Activated naive CD8-positive, alpha-beta T cell treated with anti-CD3 and anti-CD28 coated beads for 36 hours (primary cell): ENCODE data around the gene JAKMIP3. TPM values are rescaled to one million over a fixed set of nuclear protein-coding genes. Genes with fewer than 3 reads are reported as not detected.
A peak's percentile ranks its signal among the peaks of the same experiment; 100 is the strongest.

Experiments
- DNase-seq: peaks from one replicate; pipeline ENCODE4 v3.0.0; 2021
- H3K27ac Mint-ChIP-seq: one replicate; pipeline ENCODE4 v1.8.0; 2022; ENCODE audit warnings: mild to moderate bottlenecking, moderate library complexity, mixed read lengths
- H3K27me3 Mint-ChIP-seq: one replicate; pipeline ENCODE4 v1.8.0; 2022; ENCODE audit warnings: mild to moderate bottlenecking, mixed read lengths
- H3K36me3 Mint-ChIP-seq: one replicate; pipeline ENCODE4 v1.8.0; 2021; ENCODE audit warnings: mild to moderate bottlenecking, mixed read lengths
- H3K4me1 Mint-ChIP-seq: one replicate; pipeline ENCODE4 v1.8.0; 2021; ENCODE audit warnings: mixed read lengths
- H3K4me3 Mint-ChIP-seq: one replicate; pipeline ENCODE4 v1.8.0; 2022; ENCODE audit warnings: mild to moderate bottlenecking, moderate library complexity, mixed read lengths
- H3K9me3 Mint-ChIP-seq: one replicate; pipeline ENCODE4 v1.8.0; 2022; ENCODE audit warnings: mixed read lengths
- total RNA-seq, 2 experiments: library from RNA; stranded (reverse); gene quantifications; one replicate each; pipeline ENCODE4 v1.2.3, GENCODE V29; 2021

JAKMIP3 gene
- total RNA-seq: under 1 TPM; 0.21 to 0.28 TPM

DNA sequence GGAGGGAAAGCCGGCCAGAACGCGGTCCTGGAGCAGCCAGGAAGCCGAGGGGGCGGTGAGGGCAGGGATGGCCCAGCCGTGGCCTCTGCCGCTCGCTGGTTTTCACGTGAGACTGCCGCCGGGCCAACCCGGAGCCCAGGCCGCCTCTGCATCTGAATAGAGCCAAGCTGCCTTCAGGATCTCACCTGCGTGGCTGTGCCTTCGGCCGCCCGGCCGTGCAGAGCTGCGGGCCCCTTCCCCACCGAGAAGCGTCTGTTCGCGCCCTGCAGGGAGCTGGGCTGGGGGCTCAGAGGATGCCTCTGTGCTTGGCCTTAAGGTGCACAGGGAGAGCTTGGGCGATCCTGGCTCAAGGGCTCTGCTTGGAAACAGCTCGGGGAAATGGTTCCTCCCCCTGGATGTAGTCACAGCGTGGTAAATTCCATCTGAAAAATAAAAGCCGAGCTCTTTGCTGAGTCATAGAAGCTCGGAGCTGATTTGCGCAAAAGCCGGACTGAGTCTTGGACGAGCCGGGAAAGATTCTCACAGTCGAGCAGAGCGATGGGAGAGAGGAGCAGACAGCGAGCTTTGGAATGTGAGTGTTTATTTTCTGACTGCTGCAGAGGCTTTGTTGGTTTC is at the start of gene JAKMIP3:
JAKMIP3 (plus strand) TSS at position 456 of the 615 bp plus-strand sequence. CDS start 38,863 bp downstream, outside the sequence.
- peak within 1 kb of the TSS; percentile 45 for H3K4me3 Mint-ChIP-seq
- H3K9me3 Mint-ChIP-seq: no peaks in the 10 kb centered on the region
- H3K4me1 Mint-ChIP-seq: peaks cover 9% of the 10 kb centered on the region
- no peak for DNase-seq
- H3K27me3 Mint-ChIP-seq: peaks cover 13% of the 10 kb centered on the region
- H3K36me3 Mint-ChIP-seq: no peaks in the 10 kb centered on the region
- no peak within 1 kb of the TSS for H3K27ac Mint-ChIP-seq

DNA sequence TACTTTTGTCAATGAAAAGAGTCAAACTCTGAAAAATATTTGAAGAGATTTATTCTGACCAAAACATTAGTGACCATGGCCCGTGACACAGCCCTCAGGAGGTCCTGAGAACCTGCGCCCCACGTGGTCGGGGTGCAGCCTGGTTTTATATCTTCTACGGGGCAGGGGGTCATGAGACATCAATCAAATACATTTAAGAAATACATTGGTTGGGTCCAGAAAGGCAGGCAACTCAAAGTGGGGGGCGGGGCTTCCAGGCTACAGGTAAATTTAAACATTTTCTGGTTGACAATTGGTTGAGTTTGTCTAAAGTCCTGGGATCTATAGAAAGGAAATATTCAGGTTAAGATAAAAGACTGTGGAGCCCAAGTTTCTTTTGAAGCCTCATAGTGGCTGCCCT is 49.2 kb upstream of the JAKMIP3 start:
- no peaks in the 10 kb centered on the region for H3K36me3 Mint-ChIP-seq
- H3K27me3 Mint-ChIP-seq: no peaks in the 10 kb centered on the region
- H3K4me3 Mint-ChIP-seq: no peak overlapping the region
- no peaks in the 10 kb centered on the region for H3K4me1 Mint-ChIP-seq
- no peak overlapping the region for H3K27ac Mint-ChIP-seq
- DNase-seq: no peak
- H3K9me3 Mint-ChIP-seq: no peaks in the 10 kb centered on the region

DNA sequence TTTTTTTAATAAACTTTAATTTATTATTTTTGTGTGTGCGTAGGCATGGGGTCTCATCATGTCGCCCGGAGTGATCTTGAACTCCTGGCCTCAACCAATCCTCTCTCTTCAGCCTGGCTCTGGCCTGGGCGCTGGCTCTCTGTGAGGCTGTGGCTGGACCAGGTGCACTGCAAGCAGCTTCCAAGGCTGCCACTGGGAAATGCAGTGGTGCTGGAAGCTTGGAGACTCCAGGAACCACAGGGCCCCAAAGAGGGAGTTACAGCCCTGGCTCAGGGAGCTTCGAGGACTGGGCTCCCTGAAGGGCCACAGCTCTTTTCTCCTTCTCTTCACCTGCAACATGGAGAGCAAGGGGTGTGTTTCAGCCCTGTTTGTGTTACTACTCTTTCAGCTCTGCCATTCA is 47.3 kb upstream of the JAKMIP3 start:
- H3K27me3 Mint-ChIP-seq: peaks cover 6% of the 10 kb centered on the region
- H3K27ac Mint-ChIP-seq: no peak overlapping the region
- H3K4me1 Mint-ChIP-seq: peaks cover 5% of the 10 kb centered on the region
- H3K36me3 Mint-ChIP-seq: no peaks in the 10 kb centered on the region
- H3K9me3 Mint-ChIP-seq: no peaks in the 10 kb centered on the region
- H3K4me3 Mint-ChIP-seq: no peak overlapping the region
- DNase-seq: no peak

DNA sequence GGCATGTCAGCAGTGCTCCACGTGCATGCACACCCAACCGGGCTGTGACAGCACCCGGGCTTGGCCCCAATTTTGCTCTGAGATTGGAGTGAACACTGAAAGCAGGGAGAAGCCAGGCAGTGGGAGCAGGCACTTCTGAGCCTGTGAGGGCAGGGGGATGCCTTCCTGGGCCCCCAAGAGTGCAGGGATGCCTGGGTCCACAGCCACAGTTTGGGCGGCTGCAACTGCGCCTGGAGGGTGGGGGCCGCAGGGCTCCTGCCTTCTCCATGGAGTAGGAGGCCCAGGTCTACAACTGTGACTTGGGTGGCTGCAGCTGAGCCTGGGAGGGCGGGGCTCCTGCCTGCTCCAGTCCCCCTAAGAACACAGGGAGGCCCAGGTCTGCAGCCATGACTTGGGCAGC is 46.4 kb upstream of the JAKMIP3 start:
- Mint-ChIP-seq H3K27me3 (peaks cover 15% of the 10 kb centered on the region), H3K4me1 (peaks cover 5% of the 10 kb centered on the region), H3K4me3 (no peak overlapping the region), H3K36me3 (no peaks in the 10 kb centered on the region), H3K9me3 (no peaks in the 10 kb centered on the region), H3K27ac (no peak overlapping the region)
- no peak for DNase-seq

DNA sequence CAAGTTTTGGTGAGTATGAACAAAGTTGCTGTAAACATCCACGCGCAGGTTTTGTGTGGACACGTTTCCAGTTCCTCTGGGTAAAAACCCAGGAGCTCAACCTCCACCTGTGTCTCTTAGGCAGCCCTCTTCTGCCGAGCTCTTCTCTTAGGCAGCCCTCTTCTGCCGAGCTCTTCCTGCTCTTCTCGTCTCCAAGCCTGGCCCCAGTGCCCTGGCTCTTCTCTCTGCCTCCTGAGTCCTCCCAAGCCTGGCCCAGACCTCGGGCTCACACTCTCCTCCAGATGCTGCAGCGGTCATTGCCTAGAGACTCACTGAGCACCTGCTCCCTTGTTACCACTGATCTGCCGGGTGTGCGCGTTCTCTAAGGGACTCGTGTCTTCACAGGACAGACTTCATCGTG is 45.3 kb upstream of the JAKMIP3 start:
- Mint-ChIP-seq H3K4me3 (no peak overlapping the region), H3K36me3 (no peaks in the 10 kb centered on the region), H3K27ac (no peak overlapping the region), H3K27me3 (peaks cover 25% of the 10 kb centered on the region), H3K9me3 (no peaks in the 10 kb centered on the region), H3K4me1 (peaks cover 5% of the 10 kb centered on the region)
- DNase-seq: no peak

DNA sequence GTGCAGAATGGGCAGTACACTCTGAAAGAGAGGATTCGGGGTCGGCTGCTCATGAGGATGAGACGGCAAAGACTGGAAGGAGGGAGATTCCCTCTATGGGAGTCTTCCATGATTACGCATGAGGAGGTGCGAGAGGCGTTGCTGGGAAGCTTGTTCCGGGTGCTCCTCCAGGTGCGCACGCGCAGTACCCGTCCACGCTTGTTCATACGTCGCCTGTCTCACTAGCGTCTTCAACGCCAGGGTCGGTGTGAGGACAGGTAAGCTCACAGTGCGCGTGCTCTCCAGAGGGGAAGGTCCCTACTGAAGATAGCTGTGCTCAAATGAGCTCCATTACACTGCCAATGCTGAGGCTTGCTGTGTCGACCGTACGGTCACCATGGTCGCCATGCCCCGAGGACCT is 44.7 kb upstream of the JAKMIP3 start:
- DNase-seq: no peak
- Mint-ChIP-seq H3K27ac (no peak overlapping the region), H3K27me3 (peaks cover 29% of the 10 kb centered on the region), H3K9me3 (no peaks in the 10 kb centered on the region), H3K36me3 (no peaks in the 10 kb centered on the region), H3K4me1 (peaks cover 5% of the 10 kb centered on the region), H3K4me3 (no peak overlapping the region)

DNA sequence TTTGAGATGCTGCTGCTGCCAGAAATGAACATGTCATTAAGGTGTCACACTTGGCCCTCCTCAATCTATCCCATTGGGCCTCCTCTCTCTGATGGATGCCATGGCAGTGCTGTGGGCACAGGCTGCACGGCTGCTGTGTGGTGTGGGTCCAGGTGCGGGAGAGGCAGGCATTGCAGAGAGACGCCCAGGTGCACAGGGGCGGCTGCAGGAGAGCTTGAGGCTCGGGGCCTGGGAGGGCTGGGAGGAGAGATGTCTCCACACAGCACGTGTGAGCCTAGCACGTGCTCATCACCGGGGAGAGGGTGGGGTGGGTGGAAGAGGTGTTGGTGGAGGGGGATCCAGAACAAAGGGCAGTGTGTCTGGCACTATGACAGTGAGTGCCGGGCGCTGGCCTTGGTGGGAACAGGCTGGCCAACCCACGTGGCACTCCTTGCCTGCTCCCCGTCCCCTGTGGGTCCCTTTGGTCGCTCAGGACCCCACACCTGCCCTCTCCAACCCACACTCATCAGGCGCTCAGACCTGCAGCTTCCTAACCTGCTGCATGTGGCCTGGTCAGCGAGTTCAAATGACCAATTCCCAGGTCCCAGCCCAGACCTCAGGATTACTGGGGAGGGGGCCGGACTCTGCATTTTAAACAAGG is 44.1 kb upstream of the JAKMIP3 start:
- H3K4me1 Mint-ChIP-seq: peaks cover 5% of the 10 kb centered on the region
- no peak overlapping the region for H3K4me3 Mint-ChIP-seq
- H3K27me3 Mint-ChIP-seq: peaks cover 33% of the 10 kb centered on the region
- no peak for DNase-seq
- H3K9me3 Mint-ChIP-seq: no peaks in the 10 kb centered on the region
- no peaks in the 10 kb centered on the region for H3K36me3 Mint-ChIP-seq
- H3K27ac Mint-ChIP-seq: no peak overlapping the region

DNA sequence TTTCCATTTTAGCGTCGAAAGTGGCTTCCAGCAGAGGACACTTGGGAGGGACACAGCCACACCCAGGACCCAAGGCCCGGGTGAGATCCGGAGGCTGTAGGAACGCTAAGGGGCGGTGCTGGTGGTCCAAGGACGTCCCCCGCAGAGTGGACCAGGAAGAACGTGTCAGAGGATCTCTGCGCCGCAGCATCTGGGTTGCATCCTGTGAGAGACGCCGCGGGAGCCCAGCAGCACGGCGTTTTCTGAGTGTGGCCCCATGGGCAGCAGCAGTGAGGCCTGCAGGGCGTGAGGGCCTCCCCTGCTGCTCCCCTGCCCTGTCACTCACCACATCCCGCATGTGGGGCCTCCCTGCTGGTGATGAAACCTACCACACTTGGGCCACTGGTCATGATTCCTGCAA is 43.5 kb upstream of the JAKMIP3 start:
- peaks cover 5% of the 10 kb centered on the region for H3K4me1 Mint-ChIP-seq
- no peak overlapping the region for H3K27ac Mint-ChIP-seq
- DNase-seq: no peak
- H3K4me3 Mint-ChIP-seq: no peak overlapping the region
- H3K27me3 Mint-ChIP-seq: peaks cover 38% of the 10 kb centered on the region
- H3K36me3 Mint-ChIP-seq: no peaks in the 10 kb centered on the region
- no peaks in the 10 kb centered on the region for H3K9me3 Mint-ChIP-seq

DNA sequence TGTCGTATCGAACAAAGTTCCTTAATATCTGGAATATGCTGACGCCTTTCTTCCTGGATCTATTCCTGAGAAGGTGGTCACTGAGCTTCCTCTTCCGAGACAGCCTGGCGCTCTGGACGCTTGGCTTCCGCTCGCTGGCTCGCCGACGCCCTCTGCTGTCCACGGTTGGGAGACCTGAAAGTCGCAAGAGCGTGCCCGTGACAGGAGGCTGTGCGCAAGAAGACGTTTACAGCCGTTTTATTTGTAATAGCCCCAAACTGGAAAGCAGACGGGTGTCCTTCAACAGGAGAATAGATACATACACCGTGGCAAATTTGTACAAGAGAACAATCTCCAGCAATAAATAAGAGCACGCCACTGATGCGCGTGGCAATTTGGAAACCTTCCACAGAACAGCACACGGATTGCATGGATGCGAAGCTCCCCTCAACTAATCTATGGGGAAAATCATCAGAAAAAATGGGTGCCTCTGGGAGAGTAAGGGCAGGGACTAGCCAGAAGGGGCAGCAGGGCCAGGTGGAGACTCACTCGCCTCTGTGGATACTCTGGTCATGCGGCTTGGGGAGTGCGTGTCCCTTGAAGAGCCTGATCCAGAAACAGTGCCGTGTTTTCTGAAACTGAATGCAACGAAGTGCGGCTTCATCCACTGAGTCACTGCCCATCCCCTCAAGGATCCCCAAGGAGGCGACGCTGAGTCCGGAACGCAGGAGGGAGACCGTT is 42.5 kb upstream of the JAKMIP3 start:
- H3K4me1 Mint-ChIP-seq: peaks cover 5% of the 10 kb centered on the region
- peaks cover 47% of the 10 kb centered on the region for H3K27me3 Mint-ChIP-seq
- peak overlapping the region; percentile 16 for H3K4me3 Mint-ChIP-seq
- peak; percentile 76 for DNase-seq
- no peaks in the 10 kb centered on the region for H3K36me3 Mint-ChIP-seq
- no peak overlapping the region for H3K27ac Mint-ChIP-seq
- H3K9me3 Mint-ChIP-seq: no peaks in the 10 kb centered on the region

DNA sequence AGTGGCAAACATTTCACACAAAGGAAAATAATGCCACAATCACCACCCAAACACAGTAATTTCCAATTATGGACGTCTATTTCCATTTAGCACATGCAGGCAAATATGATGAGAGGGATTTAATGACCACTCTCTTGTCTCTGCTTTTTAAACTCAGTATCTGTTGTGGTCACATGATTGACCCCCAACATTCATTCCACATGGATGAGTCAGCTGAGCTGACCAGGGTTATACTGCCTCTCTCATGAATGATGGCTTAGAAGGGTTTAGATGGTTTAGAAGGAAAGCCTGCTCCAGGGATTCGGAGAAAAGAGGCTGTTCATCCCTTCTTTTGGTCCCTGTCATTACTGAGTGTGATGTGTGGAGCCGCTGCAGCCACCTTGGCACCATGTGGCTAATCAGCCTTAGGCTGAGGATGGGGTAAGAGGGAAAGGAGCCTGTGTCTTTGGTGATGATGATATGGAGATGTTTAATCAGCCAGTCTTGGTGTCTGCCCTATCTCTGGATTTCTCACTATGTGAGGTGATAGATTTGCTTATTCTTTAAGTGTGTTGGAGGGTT is 38.2 kb upstream of the JAKMIP3 start:
- Mint-ChIP-seq H3K27ac (no peak overlapping the region), H3K27me3 (peaks cover 68% of the 10 kb centered on the region), H3K36me3 (no peaks in the 10 kb centered on the region), H3K9me3 (no peaks in the 10 kb centered on the region), H3K4me3 (no peak overlapping the region), H3K4me1 (peaks cover 5% of the 10 kb centered on the region)
- DNase-seq: no peak

DNA sequence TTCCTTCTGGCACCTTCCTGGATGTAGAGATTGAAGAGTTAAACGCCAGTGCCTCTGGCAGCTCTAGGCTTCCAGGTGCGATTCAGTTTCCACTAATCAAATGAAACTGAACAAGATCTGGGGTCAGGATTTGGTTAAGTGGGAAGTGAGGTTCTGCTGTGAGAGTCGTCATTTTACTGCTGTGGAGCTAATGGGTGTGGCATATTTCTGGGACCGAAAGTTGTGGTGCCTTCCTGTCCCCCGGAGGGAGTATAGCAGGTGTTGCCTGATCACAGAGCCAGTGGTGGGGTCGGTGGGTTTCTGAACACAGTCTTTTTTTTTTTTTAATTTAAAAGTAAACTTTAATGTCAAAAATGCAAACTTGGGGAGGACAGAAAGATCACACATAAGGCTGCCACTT is 37.0 kb upstream of the JAKMIP3 start:
- Mint-ChIP-seq H3K4me1 (no peaks in the 10 kb centered on the region), H3K4me3 (no peak overlapping the region), H3K27me3 (peaks cover 69% of the 10 kb centered on the region), H3K9me3 (no peaks in the 10 kb centered on the region), H3K27ac (no peak overlapping the region), H3K36me3 (no peaks in the 10 kb centered on the region)
- DNase-seq: no peak

DNA sequence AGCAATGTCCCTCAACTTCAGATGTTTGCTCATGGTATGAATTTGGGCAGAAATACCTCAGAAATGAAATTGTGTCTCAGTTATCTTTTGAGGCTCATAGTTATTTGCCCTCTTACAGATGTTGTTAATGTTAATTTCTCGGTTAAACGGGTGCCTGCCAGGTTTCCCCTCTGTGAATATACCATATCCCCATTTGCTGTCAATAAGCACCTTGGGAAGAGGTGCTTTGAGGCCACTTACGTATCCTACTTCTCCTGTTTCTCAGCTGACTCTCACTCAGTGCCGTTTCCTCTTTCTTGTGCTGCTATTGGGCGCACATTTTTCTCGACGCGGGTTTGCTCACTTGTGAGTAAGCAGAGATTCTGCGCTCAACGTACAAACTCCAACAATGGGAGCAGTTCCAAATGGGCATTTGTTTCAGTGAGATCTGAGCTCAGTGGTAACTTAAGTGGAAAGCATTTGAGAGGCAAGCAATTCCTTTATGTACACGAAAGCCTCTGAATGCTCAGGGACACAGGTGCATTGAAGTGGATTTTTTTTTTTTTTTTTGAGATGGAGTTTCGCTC is 34.8 kb upstream of the JAKMIP3 start:
- DNase-seq: no peak
- Mint-ChIP-seq H3K27ac (no peak overlapping the region), H3K27me3 (peaks cover 69% of the 10 kb centered on the region), H3K36me3 (no peaks in the 10 kb centered on the region), H3K4me3 (no peak overlapping the region), H3K4me1 (no peaks in the 10 kb centered on the region), H3K9me3 (no peaks in the 10 kb centered on the region)

DNA sequence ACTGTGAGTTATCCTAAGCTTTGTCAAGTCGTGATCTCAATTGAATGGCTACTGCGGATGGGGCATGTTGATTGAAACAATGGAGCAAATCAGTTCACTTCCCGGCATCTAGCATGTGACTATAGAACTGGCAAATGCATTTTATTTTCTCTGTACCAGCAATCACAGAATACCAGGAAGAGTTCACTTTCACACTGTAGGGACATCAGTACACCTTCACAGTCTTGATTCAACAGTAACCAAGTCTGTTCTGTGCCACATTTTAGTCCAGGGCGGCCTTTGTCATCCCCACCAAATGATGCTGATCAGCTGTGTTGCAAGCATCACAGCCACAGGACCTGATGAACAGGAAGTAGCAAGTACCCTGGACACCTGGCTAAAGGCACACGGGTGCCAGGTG is 32.1 kb upstream of the JAKMIP3 start:
- H3K4me1 Mint-ChIP-seq: peaks cover 3% of the 10 kb centered on the region
- no peak overlapping the region for H3K4me3 Mint-ChIP-seq
- H3K36me3 Mint-ChIP-seq: no peaks in the 10 kb centered on the region
- DNase-seq: no peak
- H3K27ac Mint-ChIP-seq: no peak overlapping the region
- peaks cover 68% of the 10 kb centered on the region for H3K27me3 Mint-ChIP-seq
- no peaks in the 10 kb centered on the region for H3K9me3 Mint-ChIP-seq

DNA sequence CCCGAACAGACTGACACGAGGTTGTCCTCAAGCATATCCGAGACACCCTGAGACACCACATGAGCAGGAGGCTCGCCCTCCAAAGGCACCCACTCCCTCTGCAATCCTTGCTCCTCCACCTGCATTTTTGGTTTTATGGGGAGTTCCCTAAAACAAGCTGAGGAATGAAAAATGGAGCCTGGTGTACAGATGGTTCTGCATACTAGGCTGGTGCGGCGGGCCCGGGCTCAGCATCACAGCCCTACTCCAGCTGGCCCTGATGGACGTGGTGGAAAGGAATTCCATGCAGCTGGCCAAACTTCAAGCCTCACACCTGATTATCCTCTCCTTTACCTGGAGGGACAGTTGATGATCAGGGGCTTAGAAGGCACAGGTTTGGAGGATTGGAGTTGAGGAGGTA is 30.3 kb upstream of the JAKMIP3 start:
- Mint-ChIP-seq H3K9me3 (no peaks in the 10 kb centered on the region), H3K27ac (no peak overlapping the region), H3K4me1 (peaks cover 3% of the 10 kb centered on the region), H3K36me3 (no peaks in the 10 kb centered on the region), H3K27me3 (peaks cover 67% of the 10 kb centered on the region), H3K4me3 (no peak overlapping the region)
- DNase-seq: no peak

DNA sequence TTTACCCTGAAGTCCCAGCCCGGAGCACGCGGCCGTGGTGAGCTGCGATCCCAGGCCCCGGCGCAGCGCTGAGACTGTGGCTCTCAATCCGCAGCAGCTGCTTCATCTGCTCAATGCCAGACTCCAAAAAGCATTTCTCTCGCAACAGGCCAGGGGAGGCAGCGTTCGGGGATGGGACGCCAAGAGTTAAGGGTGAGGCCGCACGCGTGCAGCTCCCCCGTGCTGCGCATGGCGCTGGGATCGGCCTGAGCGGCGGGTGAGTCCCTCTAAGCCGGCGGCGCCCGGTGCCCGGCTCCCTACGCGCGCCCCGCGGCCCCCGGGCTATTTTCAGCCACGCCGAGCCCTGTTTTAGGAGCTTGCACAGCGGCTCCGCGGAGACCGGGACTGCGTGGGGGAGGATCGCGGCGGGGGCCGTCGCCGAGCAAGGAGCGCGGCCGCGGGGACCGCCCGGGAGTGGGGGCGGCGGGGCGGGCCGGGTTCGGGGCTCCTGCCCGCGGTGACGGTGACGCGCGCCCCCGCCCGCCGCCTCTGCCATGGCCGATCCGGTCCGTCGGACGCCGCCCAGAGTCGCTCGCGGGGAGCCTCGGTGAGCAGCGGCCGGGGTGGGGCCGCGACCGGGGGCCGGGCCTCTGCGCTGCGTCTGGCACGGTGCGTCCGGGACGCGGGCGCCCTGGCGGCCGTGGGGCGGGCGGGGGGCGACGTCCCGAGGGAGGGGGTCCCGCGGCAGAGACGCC is 29.4 kb upstream of the JAKMIP3 start:
- no peaks in the 10 kb centered on the region for H3K36me3 Mint-ChIP-seq
- H3K27ac Mint-ChIP-seq: no peak overlapping the region
- H3K4me1 Mint-ChIP-seq: peaks cover 3% of the 10 kb centered on the region
- H3K4me3 Mint-ChIP-seq: no peak overlapping the region
- H3K9me3 Mint-ChIP-seq: no peaks in the 10 kb centered on the region
- H3K27me3 Mint-ChIP-seq: peaks cover 62% of the 10 kb centered on the region
- DNase-seq: peak; percentile 15
